RPMI7951 (cell line): ENCODE data around the gene PDLIM1. TPM values are rescaled to one million over a fixed set of nuclear protein-coding genes. Genes with fewer than 3 reads are reported as not detected.

ENCODE experiments used
- DNase-seq: peaks from one replicate; pipeline ENCODE4 v3.0.0-alpha.2; 2012; ENCODE audit warnings: low read depth
- total RNA-seq: library from RNA; depleted of rRNA; stranded (reverse); fragments of >200 nt; shearing (Covaris generic); gene quantifications from 2 replicates; pipeline ENCODE4 v1.2.3, GENCODE V29; 2014

The PDLIM1 gene
- total RNA-seq, 1 experiment from 2014 or later: 38.8 TPM

- no peak for DNase-seq
These were observed 23.6 kb upstream of the PDLIM1 start for GRCh38 chr10:95314192-95314918.

GRCh38 chr10:95312986-95313495 is 22.2 kb upstream of the PDLIM1 start:
- no peak for DNase-seq

- DNase-seq: no peak
These were observed 21.5 kb upstream of the PDLIM1 start for GRCh38 chr10:95312257-95312656.

GRCh38 chr10:95309958-95310357 is 19.2 kb upstream of the PDLIM1 start:
- no peak for DNase-seq

- DNase-seq: peak; percentile 98
These were observed 17.8 kb upstream of the PDLIM1 start for GRCh38 chr10:95308389-95309302.

- DNase-seq: no peak
These were observed 16.0 kb upstream of the PDLIM1 start for GRCh38 chr10:95306851-95307250.

- DNase-seq: no peak
These were observed 15.5 kb upstream of the PDLIM1 start for GRCh38 chr10:95306318-95306650.

- DNase-seq: no peak
These were observed 15.0 kb upstream of the PDLIM1 start for GRCh38 chr10:95305606-95306317.

GRCh38 chr10:95304976-95305375 is 14.2 kb upstream of the PDLIM1 start:
- DNase-seq: no peak

- DNase-seq: no peak
These were observed 13.7 kb upstream of the PDLIM1 start for GRCh38 chr10:95304463-95304862.

GRCh38 chr10:95303950-95304349 is 13.1 kb upstream of the PDLIM1 start:
- no peak for DNase-seq

GRCh38 chr10:95303535-95303934 is 12.7 kb upstream of the PDLIM1 start:
- DNase-seq: peak; percentile 49

GRCh38 chr10:95300022-95300539 is 9.3 kb upstream of the PDLIM1 start:
- no peak for DNase-seq

- no peak for DNase-seq
These were observed 6.6 kb upstream of the PDLIM1 start for GRCh38 chr10:95297402-95297801.

- DNase-seq: no peak
These were observed 6.0 kb upstream of the PDLIM1 start for GRCh38 chr10:95296764-95297163.

- peak; percentile 51 for DNase-seq
These were observed 4.4 kb upstream of the PDLIM1 start for GRCh38 chr10:95295031-95295755.

GRCh38 chr10:95293631-95294030 is 2.8 kb upstream of the PDLIM1 start:
- no peak for DNase-seq

GRCh38 chr10:95291365-95292039 is 699 bp upstream of the PDLIM1 start:
- DNase-seq: no peak

GRCh38 chr10:95289921-95290421 is 832 bp downstream of the PDLIM1 start:
- no peak for DNase-seq
